Measurements from ENCODE around the gene RTN4. TPM values are rescaled to one million over a fixed set of nuclear protein-coding genes. Genes with fewer than 3 reads are reported as not detected.

Gene RTN4
- total and polyA plus RNA-seq, 8 donors = 181 to 373 (median 200) TPM

GRCh38 chr2:54924121-54924520 is 126.1 kb downstream of the RTN4 start:
- Histone ChIP-seq H3K4me1 (no peaks in the 10 kb centered on the region), H3K4me3 (no peak overlapping the region), H3K27ac (no peak overlapping the region), H3K36me3 (no peaks in the 10 kb centered on the region), H3K27me3 (no peaks in the 10 kb centered on the region), H3K9me3 (peaks cover 0 to 12% of the 10 kb centered on the region in 2 donors)
- no peak for TF ChIP-seq CTCF (IDR thresholded peaks at IDR 0.05)
- ATAC-seq (no peak), DNase-seq (no peak)
- intact Hi-C loops (cut with DNase I) = no loop called here

Other genes starting within 250 kb of the RTN4 start
- 1 to 10 TPM; 9.2 to 9.7 TPM for gene CLHC1, start 181.8 kb upstream of the RTN4 start, total RNA-seq
- 10 to 100 TPM; 19.6 to 41.2 (median 31.4) TPM for gene CLHC1, start 181.8 kb upstream of the RTN4 start, polyA plus RNA-seq (ENCODE audit: insufficient read length in 6 of 6)
- 100 to 1,000 TPM; 703 to 736 TPM for gene RPS27A, start 182.2 kb upstream of the RTN4 start, total RNA-seq
- 1,000 to 10,000 TPM; 2,005 to 2,515 (median 2,314) TPM for gene RPS27A, start 182.2 kb upstream of the RTN4 start, polyA plus RNA-seq (ENCODE audit: insufficient read length in 6 of 6)
- 10 to 100 TPM; 19.8 to 29.1 TPM for gene MTIF2, start 218.8 kb upstream of the RTN4 start, total RNA-seq
- gene MTIF2, start 218.8 kb upstream of the RTN4 start, polyA plus RNA-seq (ENCODE audit: insufficient read length in 6 of 6) = 10 to 100 TPM; 31.8 to 36.7 (median 34.3) TPM

Data from left lung (tissue), 10 donors.